BJ (cell line): ENCODE data around the gene RPL36. TPM values are rescaled to one million over a fixed set of nuclear protein-coding genes. Genes with fewer than 3 reads are reported as not detected.

ENCODE experiments used
- CTCF ChIA-PET: fragments of 350-600 bp; formaldehyde crosslinking; extraction: SDS; loops from one replicate; lab custom pipeline; 2021; ENCODE audit warnings: antibody characterized with exemption, inconsistent platforms; lab: Yijun Ruan, JAX
- POLR2A ChIA-PET: fragments of 300-600 bp; sonication (Branson Sonifier 250); formaldehyde crosslinking; extraction: SDS; loops from one replicate; lab custom pipeline; 2021; ENCODE audit warnings: antibody characterized with exemption; lab: Charles Lee
- DNase-seq: peaks from one replicate; pipeline ENCODE4 v3.0.0-alpha.2; 2011; ENCODE audit warnings: low read depth
- H3K27me3 ChIP-seq: 2 replicates; pipeline ENCODE4 v1.6.0; 2011; ENCODE audit warnings: low read length; ENCODE audit not compliant: control insufficient read depth, insufficient read depth
- H3K36me3 ChIP-seq: 2 replicates; pipeline ENCODE4 v1.5.1; 2011; ENCODE audit warnings: low read length; ENCODE audit not compliant: control insufficient read depth, insufficient read depth
- H3K4me3 ChIP-seq: 2 replicates; pipeline ENCODE4 v1.5.1; 2011; ENCODE audit warnings: low read depth, mild to moderate bottlenecking, control low read depth, low read length
- polyA plus RNA-seq: library from polyadenylated mRNA; depleted of rRNA; stranded (reverse); fragments of >200 nt; gene quantifications from 2 replicates; pipeline ENCODE4 v1.2.3, GENCODE V29; 2011
- TF ChIP-seq, protein P1 (sequence below): IDR thresholded peaks from 2 replicates; pipeline ENCODE4 v1.5.1; 2011; ENCODE audit warnings: low read depth, mild to moderate bottlenecking, control low read depth, inconsistent platforms, low read length, moderate library complexity; ENCODE audit not compliant: insufficient read depth

Gene RPL36
- polyA plus RNA-seq, 1 experiment = 912 TPM

DNA sequence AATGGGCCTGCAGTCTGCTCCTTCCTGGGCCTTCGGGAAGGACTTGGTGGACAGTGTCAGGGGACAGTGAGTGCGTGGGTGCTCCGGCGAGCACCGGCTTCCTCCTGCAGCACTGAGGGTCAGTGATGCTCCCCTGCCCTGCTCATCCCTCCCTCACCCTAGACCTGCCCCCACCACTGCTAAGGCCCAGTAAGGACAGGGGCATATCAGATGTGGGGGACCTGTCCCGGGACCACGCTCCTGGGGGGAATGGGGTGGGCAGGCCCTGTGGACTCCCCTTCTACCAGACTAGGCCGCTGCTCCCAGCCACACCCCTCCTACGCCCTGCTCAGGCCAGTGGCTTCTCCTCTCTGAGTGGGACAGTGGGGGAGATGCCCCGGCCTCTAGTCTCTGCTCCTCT is 13.0 kb upstream of the RPL36 start:
- ChIA-PET CTCF (interaction anchor here (0.7 to 2.8 kb wide), 2 partner anchors 10 to 12 kb away, joined by 3 to 11 read pairs; no protein-coding TSS in a partner anchor), POLR2A (no interaction called here)
- DNase-seq = no peak

DNA sequence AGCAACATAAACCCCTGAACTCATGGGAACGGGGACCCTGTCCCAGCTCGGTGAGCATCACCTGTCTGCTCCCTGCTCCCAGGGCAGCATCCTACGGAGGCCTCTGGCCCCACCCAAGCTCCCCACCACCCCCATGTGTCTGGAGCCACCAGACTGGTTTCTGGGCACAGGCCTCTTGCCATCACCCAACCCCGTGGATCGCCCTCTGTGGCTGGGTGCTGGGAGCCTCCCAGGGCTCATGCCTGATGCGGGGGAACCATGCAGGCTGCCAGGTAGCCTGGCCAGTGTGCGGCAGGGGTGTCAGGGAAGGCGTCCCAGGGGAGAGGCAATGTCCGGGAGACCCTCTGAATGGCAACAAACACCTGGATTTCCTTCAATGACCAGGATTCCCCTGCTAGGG is 12.5 kb upstream of the RPL36 start:
- DNase-seq = no peak
- H3K27me3 ChIP-seq = no peaks in the 10 kb centered on the region
- no peak overlapping the region for H3K4me3 ChIP-seq
- TF ChIP-seq, protein P1, sequence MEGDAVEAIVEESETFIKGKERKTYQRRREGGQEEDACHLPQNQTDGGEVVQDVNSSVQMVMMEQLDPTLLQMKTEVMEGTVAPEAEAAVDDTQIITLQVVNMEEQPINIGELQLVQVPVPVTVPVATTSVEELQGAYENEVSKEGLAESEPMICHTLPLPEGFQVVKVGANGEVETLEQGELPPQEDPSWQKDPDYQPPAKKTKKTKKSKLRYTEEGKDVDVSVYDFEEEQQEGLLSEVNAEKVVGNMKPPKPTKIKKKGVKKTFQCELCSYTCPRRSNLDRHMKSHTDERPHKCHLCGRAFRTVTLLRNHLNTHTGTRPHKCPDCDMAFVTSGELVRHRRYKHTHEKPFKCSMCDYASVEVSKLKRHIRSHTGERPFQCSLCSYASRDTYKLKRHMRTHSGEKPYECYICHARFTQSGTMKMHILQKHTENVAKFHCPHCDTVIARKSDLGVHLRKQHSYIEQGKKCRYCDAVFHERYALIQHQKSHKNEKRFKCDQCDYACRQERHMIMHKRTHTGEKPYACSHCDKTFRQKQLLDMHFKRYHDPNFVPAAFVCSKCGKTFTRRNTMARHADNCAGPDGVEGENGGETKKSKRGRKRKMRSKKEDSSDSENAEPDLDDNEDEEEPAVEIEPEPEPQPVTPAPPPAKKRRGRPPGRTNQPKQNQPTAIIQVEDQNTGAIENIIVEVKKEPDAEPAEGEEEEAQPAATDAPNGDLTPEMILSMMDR = no peak
- peaks cover 5% of the 10 kb centered on the region for H3K36me3 ChIP-seq
- ChIA-PET POLR2A (no interaction called here), CTCF (interaction anchor here (0.7 to 2.8 kb wide), 2 partner anchors 10 to 12 kb away, joined by 3 to 11 read pairs; no protein-coding TSS in a partner anchor)

More for the DNA sequence above, 13.0 kb upstream of the RPL36 start:
- TF ChIP-seq, protein P1 = no peak
- H3K36me3 ChIP-seq = peaks cover 5% of the 10 kb centered on the region
- H3K27me3 ChIP-seq = no peaks in the 10 kb centered on the region
- no peak overlapping the region for H3K4me3 ChIP-seq

DNA sequence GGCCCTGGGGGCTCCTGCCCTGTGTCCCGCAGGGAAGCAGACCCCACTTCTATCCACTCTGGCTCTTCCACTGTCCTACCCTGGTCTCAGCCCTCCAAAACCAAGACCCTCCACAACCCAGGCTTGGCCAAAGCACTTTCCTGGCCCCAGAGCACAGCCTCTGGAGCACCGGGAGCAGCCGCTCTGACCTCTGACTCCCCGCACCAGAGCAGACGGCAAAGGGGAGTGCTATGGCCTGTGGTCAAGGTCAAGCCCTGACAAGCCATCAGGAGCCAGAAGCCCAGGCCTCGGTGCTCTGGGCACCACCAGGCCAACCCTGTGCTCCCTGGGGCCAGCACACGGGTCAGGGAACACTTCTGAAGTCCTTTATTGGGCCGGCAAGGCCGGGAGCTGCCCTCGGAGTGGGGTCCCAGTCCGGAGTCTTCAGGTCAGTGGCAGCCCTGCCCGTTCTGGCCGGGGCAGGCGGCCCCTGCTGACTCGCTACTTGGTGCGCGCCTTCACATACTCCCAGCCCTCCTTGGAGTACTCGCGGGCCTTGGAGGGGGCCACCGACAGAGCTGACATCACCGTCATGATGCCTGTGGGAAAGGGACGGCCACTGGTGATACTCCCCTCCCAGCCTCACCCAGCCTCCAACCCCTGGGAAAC is 11.9 kb upstream of the RPL36 start:
- ChIA-PET CTCF (interaction anchor here (0.7 to 1.5 kb wide), 2 partner anchors 9 to 11 kb away, joined by 3 to 7 read pairs; no protein-coding TSS in a partner anchor), POLR2A (no interaction called here)
- Histone ChIP-seq H3K36me3 (peaks cover 5% of the 10 kb centered on the region), H3K4me3 (no peak overlapping the region), H3K27me3 (no peaks in the 10 kb centered on the region)
- no peak for DNase-seq
- TF ChIP-seq, protein P1 = no peak

DNA sequence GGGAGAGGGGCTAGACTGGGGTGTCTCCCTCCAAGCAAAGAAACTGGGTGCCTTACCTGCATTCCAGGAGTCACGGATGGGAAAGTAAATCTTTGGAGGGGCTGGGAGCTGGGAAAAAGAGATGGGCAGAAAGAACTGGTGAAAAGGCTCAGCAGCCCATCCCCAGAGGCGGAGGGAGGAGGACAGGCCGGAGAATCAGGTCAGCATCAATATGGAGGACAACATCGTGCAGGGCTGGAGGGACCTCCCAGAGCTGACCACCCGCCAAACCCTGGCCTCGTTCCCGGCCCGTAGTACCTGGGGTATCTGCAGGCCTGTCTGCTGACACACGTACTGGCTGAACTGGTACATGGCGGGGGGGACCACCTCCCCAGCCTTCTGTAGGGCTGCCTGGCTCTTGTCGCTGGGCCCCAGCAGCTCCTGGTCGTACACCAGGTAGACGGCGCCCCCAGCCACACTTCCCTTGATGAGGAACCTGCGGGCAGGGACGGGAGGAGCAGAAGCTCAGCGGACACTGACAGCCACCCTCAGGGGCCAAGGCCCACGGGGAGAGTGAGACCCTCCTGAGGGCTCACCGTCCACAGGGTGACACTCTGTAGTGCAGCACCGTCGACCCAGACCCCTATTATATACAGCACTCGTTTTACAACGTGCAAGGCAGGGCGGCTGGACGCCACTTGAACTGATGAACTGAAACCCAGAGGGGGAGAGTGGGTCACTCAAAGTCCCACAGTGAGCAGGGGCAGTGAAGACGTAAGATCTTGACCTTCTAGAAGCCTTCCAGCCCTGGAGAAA is 10.6 kb upstream of the RPL36 start:
- TF ChIP-seq, protein P1 = no peak
- DNase-seq = no peak
- POLR2A ChIA-PET = no interaction called here
- Histone ChIP-seq H3K27me3 (no peaks in the 10 kb centered on the region), H3K36me3 (peaks cover 5% of the 10 kb centered on the region), H3K4me3 (peak overlapping the region; percentile 84)
- CTCF ChIA-PET = interaction anchor here (1.0 to 1.6 kb wide), 4 partner anchors 8 to 12 kb away, joined by 3 to 8 read pairs (median 6); partner anchors contain the start of gene RPL36

DNA sequence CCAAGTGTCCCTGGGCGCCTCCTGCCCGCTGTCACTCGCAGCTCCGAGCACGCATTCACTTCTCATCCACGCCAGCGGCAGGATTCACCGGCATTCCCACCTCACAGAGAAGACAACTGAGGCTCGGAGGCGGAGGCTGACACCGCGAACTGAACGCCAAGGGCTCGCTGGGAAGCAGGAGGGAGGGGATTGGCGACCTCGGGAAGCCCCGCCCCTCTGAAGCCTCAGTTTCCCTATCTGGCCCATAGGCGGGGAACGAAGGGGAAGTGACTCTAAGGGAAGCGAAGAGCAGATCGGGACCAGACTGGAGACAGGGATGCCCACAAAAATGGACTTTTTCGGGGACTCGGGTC is 10.0 kb upstream of the RPL36 start:
- Histone ChIP-seq H3K36me3 (peaks cover 5% of the 10 kb centered on the region), H3K4me3 (peak overlapping the region; percentile 84), H3K27me3 (no peaks in the 10 kb centered on the region)
- ChIA-PET POLR2A (no interaction called here), CTCF (interaction anchor here (1.0 to 1.6 kb wide), 2 partner anchors 9 to 10 kb away, joined by 6 to 8 read pairs; partner anchors contain the start of gene RPL36)
- no peak for DNase-seq
- TF ChIP-seq, protein P1 = no peak
